PC-9 (cell line): ENCODE measurements around the gene TNIK.

ENCODE experiments used
- EZH2 ChIP-seq: fragments of 200-600 bp; sonication (generic); IDR thresholded peaks from 2 replicates; pipeline ENCODE4 v1.8.0; 2017; ENCODE audit warnings: antibody characterized with exemption, low read depth
- TF ChIP-seq, protein P1 (sequence below): fragments of 200-600 bp; sonication (generic); conservative IDR thresholded peaks from 2 replicates; pipeline ENCODE4 v1.6.1; 2017; ENCODE audit warnings: mixed run types, antibody characterized with exemption, mild to moderate bottlenecking, moderate library complexity

- TF ChIP-seq, protein P1, sequence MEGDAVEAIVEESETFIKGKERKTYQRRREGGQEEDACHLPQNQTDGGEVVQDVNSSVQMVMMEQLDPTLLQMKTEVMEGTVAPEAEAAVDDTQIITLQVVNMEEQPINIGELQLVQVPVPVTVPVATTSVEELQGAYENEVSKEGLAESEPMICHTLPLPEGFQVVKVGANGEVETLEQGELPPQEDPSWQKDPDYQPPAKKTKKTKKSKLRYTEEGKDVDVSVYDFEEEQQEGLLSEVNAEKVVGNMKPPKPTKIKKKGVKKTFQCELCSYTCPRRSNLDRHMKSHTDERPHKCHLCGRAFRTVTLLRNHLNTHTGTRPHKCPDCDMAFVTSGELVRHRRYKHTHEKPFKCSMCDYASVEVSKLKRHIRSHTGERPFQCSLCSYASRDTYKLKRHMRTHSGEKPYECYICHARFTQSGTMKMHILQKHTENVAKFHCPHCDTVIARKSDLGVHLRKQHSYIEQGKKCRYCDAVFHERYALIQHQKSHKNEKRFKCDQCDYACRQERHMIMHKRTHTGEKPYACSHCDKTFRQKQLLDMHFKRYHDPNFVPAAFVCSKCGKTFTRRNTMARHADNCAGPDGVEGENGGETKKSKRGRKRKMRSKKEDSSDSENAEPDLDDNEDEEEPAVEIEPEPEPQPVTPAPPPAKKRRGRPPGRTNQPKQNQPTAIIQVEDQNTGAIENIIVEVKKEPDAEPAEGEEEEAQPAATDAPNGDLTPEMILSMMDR: no peak
- TF ChIP-seq EZH2: no peak
Observed at GRCh38 chr3:171116365-171116764, 343.8 kb downstream of the TNIK start.
